GM19438 (cell line): ENCODE data around the gene C5orf46.

Experiments
- ATAC-seq: cut with Tn5 transposase; IDR thresholded peaks from one replicate; pipeline ENCODE4 v1.9.1; 2021; ENCODE audit warnings: low read depth; ENCODE audit not compliant: unreplicated experiment

The C5orf46 gene

DNA sequence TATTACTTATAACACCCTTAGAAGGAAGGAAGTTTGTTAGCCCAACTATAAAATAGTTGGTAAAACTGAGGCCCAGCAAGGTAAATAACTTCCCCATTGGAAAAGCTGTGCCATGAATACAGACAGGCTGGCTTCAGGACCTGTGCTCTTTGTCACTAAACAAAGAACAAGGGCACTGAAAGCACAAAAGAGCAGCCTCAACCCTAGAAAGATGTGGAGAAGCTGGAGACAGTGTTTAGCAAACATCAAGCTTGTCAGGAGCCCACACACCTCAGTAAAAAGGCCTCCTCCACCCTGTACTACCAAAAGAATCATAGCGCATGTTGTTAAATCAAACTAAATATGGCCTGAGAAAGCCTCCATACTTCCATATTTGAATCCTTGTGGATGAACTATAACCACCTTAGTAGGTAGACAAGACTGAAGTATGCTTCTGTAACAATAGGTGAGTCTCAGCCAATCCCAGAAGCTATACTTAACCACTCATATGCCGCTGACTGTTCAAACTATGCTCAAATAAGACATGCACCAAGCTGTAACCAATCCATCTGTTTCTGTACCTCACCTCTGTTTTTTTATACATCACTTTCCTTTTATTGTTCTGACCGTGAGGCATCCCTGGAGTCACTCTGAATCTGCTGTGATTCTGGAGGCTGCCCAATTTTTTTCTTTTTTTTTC, 46.2 kb downstream of the C5orf46 start:
- no peak for ATAC-seq

DNA sequence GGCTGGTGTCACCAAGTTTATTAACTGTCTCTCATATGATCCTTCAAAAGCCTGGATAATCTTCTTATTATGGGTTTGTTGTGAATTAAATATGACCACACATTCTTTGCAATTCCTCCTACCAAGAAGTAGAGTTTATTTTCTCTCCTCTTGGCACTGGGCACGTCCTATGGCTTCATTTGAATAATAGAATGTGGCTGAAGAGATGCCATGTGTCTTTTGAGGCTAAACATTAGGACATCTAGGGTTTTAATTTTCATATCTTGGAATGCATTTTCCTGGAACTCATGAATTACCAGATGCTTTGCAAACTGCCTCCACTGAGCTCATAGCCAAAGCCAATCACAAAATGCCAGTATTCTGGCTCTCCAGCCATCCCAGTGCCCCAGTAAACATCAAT, 47.8 kb downstream of the C5orf46 start:
- ATAC-seq: no peak

DNA sequence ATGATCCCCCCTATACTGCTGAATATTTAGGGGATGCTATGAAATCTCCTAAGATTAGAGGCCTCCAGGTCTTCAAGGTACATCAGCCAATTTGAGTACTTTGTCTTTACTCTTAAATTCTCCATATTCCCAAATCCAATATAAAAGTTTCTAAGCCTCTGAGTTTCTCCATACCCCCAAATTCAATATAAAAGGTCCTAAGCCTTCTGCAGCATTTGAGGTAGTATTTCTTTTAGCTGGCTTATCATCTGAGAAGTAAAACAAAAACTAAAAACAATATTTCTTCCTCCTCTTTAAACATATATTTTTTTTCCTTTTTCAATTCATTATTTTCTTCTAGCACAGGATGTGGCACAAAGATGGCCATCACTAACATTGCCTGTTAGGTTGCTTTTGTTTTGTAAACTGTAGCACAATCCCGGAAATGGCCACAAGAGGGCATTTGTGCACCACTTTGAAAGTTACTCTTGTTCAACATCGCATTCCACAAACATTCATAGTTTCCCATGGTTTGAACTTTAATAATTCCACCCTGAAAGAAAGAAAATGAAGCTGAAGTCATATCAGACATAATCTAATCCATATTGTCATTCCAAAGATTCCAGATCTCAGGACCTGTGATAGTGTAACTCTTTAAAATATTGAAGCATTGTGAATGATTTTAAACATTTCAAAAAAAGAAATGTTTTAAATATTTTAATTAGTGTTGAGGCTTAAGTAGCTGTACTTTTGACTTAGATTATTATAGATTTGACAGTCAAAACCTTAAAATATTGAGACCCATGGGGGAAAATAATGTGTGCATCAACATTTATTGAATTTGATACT, 48.8 kb downstream of the C5orf46 start:
- peak; percentile 80 for ATAC-seq

DNA sequence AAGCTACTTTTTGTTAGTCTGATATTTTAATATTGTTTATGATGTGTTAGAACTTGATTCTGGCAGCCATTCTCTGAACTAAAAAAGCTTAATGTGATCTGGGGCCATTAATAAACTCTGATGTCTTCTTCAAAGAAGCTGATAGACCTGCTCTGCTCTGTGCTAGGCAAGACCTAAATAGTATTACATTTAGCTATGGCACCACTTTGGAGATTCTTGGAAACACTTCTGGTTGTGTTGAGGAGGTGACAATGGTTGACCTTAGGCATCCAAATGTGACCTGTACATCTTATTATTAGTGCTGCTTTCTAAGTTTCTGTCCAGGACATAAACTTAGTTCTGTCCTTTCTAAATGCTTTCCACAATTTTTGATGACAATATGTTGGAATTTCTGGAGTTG, 49.5 kb downstream of the C5orf46 start:
- no peak for ATAC-seq

DNA sequence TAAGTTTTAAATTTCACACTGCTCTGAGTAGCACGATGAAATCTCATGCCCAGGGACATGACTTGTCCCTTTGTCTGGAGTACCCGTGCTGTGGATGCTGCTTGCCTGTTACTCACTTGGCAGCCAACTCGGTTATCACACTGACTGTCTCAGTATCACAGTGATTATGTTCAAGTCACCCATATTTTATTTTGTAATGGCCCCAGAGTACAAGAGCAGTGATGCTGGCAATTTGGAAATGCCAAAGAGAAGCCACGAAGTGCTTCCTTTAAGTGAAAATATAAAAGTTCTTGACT, 50.6 kb downstream of the C5orf46 start:
- ATAC-seq: no peak

DNA sequence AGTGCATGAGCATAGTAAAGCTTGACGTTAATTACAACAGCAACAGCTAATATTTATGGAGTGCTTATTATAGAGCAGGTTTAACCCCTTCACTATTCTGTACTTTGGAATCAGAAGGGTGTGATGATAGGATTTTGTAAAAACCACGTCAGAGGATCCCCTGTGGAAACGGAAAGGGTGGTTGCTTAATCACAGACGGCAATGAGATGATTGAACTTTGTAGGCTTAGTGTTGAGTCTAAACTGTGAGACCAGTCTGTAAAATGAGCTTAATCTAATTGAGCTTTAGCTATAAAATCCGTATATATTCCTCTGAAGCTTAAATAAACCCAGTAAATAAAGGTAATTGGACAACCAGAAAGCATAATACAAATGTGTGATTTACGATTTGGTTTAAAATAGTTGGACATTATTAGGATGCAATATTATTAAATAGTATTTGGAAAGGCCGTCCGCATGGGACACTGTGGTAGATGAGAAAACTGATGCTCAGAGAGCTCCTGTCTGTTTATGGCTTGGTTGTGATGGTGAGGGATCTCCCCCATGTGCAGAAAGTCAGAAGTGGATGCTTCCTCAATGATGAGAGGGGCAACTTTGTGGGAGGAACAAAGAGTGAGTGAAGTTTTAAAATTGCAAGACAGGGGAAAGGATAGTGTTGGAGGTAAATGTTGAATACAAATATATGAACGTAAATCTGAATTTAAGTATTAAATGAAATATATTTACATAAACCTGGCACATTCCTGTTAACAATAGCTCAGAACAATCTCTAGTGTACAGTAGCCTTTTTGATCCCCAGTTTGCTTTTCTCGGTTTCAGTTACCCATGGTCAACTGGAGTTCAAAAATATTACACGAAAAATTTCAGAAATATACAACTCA, 51.2 kb downstream of the C5orf46 start:
- no peak for ATAC-seq

DNA sequence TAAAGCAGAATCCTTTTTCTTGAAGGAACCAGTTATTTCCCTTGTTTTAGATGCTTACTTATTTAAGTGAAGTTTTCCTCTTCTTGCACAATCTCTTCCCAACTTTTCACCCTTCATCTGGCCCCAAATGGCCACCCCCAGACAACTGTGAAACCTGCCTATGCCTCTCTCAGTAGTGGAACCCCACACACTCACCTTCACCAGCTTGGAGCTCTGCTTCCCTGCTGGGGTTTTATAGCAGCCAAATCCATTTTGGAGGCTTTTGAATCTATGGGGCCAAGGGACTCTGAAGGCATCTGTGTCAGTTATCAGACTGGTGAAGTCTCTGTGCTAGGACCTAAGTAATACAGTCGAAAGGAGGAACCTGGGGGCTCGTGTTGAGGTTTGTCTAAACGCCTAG, 52.0 kb downstream of the C5orf46 start:
- no peak for ATAC-seq

DNA sequence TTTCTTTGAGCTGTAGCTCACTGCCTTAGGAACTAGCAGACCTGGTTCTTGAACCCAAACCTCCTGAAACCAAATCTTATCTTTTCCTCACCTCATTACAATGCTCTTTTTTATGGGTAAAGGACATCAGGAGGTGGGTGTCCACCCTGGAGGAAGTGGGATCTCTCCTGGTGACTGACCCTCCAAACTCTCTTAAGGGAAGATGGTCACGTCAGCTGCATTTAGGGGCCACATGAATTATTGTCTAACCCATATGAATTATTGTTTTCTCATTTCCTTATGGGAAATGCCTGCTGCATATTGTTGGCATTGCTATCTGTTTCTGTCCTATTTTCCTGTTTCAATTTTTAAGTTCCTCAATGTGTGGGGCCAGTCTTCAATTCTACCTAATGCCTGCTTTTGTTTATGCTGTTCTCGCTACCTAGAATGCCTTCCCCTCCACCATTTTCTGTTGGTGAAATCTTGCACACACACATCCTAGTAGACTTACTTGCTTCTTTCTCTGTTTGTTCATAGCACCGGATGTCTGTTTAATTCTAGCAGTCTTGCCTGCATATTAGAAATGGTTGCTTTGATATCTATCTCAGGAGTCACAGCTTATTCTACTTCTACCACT, 52.9 kb downstream of the C5orf46 start:
- no peak for ATAC-seq

DNA sequence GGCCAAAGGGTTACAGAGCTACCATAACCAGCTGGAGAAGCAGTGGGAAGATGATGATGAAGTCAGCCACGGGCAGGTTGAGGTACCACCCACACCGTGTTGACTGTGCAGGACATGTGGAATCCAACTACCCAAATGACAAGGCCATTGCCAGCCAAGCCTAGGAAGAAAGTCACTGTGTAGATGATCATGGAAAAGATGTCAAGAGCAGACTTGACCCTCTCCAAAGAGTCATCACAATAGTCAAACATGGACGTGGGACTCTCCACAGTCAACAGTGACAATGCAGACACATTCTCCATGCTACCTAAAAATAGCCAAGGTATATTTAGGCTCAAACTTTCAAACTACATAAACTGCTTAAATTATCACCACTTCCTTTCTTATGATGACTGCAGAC, 54.0 kb downstream of the C5orf46 start:
- no peak for ATAC-seq

DNA sequence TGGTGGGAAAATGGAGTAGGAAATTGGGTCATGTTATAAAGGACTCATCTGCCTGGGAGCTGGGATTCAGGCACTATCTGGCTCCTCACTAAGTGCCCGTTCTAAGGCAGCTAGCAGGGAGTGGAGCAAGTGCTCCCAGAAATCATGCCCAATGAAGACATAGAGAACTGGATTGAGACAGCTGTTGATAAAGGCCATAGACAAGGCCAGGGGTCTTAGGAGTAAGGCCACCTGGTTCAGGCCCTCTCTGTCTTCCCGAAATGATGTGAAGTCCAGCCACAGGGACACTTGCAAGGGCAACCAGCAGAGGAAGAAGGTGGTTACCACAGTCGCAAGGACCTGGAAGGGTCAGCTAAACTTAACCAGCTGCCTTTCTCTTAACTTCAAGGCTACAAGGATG, 54.8 kb downstream of the C5orf46 start:
- ATAC-seq: no peak

DNA sequence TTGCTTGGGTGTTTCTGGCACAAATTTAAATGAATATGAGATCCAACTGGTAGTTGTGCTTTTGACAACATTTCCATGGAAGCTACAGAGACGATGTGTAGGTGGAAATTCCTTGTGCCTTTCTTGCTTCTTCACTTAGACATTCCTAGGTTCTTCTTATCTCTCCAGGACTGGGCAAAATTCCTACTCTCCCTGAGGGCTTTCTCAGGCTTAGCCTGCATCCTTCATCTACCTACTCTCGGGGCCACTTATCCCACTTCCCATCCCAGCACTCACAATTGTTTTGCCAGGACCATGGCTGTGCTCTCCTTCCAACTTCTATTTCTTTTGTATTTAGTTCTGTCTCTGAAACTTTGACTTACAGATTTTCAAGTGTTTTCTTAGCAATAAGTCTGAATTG, 57.1 kb downstream of the C5orf46 start:
- ATAC-seq: no peak

DNA sequence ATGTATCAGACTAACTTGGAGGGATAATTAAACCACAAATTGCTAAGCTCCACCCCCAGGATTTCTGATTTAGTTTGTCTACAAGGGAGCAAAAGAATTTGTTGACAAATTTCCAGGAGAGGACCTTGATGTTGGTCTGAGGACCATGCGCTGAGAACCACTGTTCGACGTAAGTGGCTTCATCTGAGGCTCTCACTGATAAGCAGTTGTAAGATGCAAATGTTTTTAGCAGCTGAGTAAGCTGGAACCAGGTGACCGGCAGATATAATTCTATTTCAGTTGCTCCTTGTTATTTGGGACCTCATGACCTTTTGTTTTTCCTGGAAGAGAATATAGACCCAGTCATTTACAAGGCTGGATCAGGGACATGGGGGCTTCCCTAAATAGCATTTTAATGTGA, 60.7 kb downstream of the C5orf46 start:
- ATAC-seq: no peak

DNA sequence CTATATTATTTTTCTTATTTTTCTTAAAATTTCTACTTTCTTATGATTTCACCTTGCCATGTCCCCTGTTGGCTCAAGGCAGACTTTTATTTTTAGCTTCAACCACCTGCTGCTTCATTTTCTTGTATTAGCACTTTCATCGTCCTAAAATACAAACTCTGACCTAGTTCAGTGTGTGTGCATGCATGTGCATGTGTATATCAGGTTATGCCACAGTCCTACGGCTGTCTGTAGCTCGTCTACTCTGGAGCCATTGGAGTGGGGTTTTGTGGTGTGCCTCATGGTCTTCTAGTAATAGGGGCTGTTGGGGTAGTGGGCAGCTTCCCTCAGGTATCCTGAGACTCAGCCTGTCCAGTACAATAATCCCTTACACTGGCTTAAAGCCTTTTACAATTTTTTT, 61.5 kb downstream of the C5orf46 start:
- no peak for ATAC-seq

DNA sequence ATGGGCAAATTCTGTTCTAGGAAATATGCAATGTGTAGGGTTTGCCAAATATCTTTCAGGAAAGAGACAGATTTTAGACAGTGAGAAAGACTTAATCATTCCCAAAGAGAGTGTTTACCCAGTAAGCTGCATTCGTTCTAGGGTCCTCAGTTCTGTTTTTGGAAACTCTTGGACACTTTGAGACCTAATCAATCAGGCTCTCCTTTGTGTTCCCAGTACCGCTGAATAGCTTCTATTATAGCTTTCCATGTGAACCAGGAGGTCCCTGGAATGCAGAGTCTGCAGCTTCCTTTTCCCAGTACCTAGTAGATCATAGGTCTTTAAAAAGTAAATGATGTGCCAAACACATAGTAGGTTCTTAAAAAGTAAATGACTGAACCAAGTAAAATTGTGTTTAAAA, 63.5 kb downstream of the C5orf46 start:
- no peak for ATAC-seq
